K562 (cell line): ENCODE data around the gene ITSN1.

Source experiments
- ATF3 ChIP-seq, 2 experiments: fragments of 450-650 bp in 1 of 2; sonication (generic) in 1 of 2; formaldehyde crosslinking in 1 of 2; IDR thresholded peaks in 1 of 2; conservative IDR thresholded peaks in 1 of 2; 2 replicates each; pipeline versions ENCODE4 v1.6.1 to v1.8.1; 2016 to 2023; ENCODE audit warnings: mild to moderate bottlenecking in 2 of 2, moderate library complexity in 2 of 2, inconsistent platforms in 1 of 2, missing genetic modification reagents in 1 of 2
- CBX5 ChIP-seq: IDR thresholded peaks from 2 replicates; pipeline ENCODE4 v1.6.1; 2014; ENCODE audit warnings: low read depth, borderline replicate concordance
- CTCF ChIP-seq, 3 experiments: IDR thresholded peaks in 2 of 3; conservative IDR thresholded peaks in 1 of 3; 2 replicates each; pipeline ENCODE4 v1.5.1; 2011 to 2012; ENCODE audit warnings: low read length in 3 of 3, mild to moderate bottlenecking in 3 of 3, control low read depth in 2 of 3, improper control_type of control experiment in 1 of 3, inconsistent platforms in 1 of 3, low read depth in 1 of 3, mixed read lengths in 1 of 3, moderate library complexity in 1 of 3; ENCODE audit not compliant: insufficient read depth in 2 of 3
- GTF3C2 ChIP-seq: IDR thresholded peaks from 3 replicates; pipeline ENCODE4 v1.6.1; 2011; ENCODE audit warnings: borderline replicate concordance, mild to moderate bottlenecking, moderate library complexity; ENCODE audit not compliant: insufficient read length; ENCODE audit errors: extremely low read depth
- HDGF ChIP-seq: fragments of 450-650 bp; IDR thresholded peaks from 2 replicates; pipeline ENCODE4 v1.6.1; 2016
- MAX ChIP-seq: sonication (generic); formaldehyde crosslinking; IDR thresholded peaks from 2 replicates; pipeline ENCODE4 v1.9.0; 2022; ENCODE audit warnings: mild to moderate bottlenecking, missing genetic modification reagents
- NRF1 ChIP-seq, 2 experiments: fragments of 450-650 bp; IDR thresholded peaks in 1 of 2; conservative IDR thresholded peaks in 1 of 2; 2 replicates each; pipeline ENCODE4 v1.6.1; 2014; ENCODE audit warnings: mild to moderate bottlenecking in 2 of 2
- RCOR1 ChIP-seq, 2 experiments: IDR thresholded peaks; 2 replicates each; pipeline ENCODE4 v1.6.1; 2012; ENCODE audit warnings: low read depth in 2 of 2, low read length in 2 of 2, borderline replicate concordance in 1 of 2, improper control_type of control experiment in 1 of 2
- TCF7 ChIP-seq: sonication (generic); IDR thresholded peaks from 2 replicates; pipeline ENCODE4 v1.6.1; 2016; ENCODE audit warnings: antibody characterized with exemption, borderline replicate concordance
- ZBTB11 ChIP-seq, 3 experiments: fragments of 200-800 bp in 1 of 3; fragments of 250-450 bp in 1 of 3; fragments of 450-650 bp in 1 of 3; sonication (Bioruptor Pico) in 1 of 3; sonication (Bioruptor generic) in 1 of 3; formaldehyde crosslinking in 1 of 3; IDR thresholded peaks; 2 replicates each; pipeline versions ENCODE4 v1.6.1 to v1.8.0; 2016 to 2022; ENCODE audit warnings: mild to moderate bottlenecking in 2 of 3, missing genetic modification characterization in 2 of 3, missing compliant biosample characterization in 1 of 3, moderate library complexity in 1 of 3
- ZBTB26 ChIP-seq: fragments of 450-650 bp; formaldehyde crosslinking; IDR thresholded peaks from 2 replicates; pipeline ENCODE4 v1.4.0; 2022; ENCODE audit warnings: missing genetic modification characterization

GRCh38 chr21:33820230-33820770 lies 178.0 kb downstream of the ITSN1 start:
- no peak for TF ChIP-seq ATF3 (IDR thresholded peaks at IDR 0.05)
- no peak for TF ChIP-seq ATF3 (CRISPR knock-in tag; conservative IDR thresholded peaks at IDR 0.05)
- no peak for TF ChIP-seq NRF1 (conservative IDR thresholded peaks at IDR 0.05 in 1 of 2, IDR thresholded peaks at IDR 0.05 in 1 of 2)
- TF ChIP-seq CTCF (IDR thresholded peaks at IDR 0.05 in 2 of 3, conservative IDR thresholded peaks at IDR 0.05 in 1 of 3; ENCODE audit: insufficient read depth in 2 of 3, low read depth in 1 of 3, low read length in 3 of 3), result no peak
- no peak for TF ChIP-seq RCOR1 (IDR thresholded peaks at IDR 0.05; ENCODE audit: borderline replicate concordance in 1 of 2, low read depth in 2 of 2, low read length in 2 of 2)
- no peak for TF ChIP-seq ZBTB26 (CRISPR knock-in tag)
- TF ChIP-seq ZBTB11 (CRISPR knock-in tag; IDR thresholded peaks at IDR 0.05), result no peak
- TF ChIP-seq MAX (CRISPR knock-in tag), result no peak
- no peak for TF ChIP-seq HDGF
- TF ChIP-seq TCF7, result no peak
- TF ChIP-seq GTF3C2, result no peak
- TF ChIP-seq CBX5, result no peak
